GM18519 (cell line): ENCODE data around the gene CENATAC.
"Not testable (repeated sequence)": the region's sequence is repeated elsewhere in the genome, so short reads cannot be mapped to it uniquely, and the experiment has no call there.

Source experiments
- ATAC-seq: cut with Tn5 transposase; IDR thresholded peaks from one replicate; pipeline ENCODE4 v1.9.1; 2021; ENCODE audit warnings: mild to moderate bottlenecking, moderate library complexity; ENCODE audit not compliant: unreplicated experiment, low FRiP score

The CENATAC gene

GRCh38 chr11:118997627-118998387 is at the start of gene CENATAC:
Gene CENATAC (plus strand): TSS chr11:118998138. CDS start chr11:118998198, 60 bp downstream.
- ATAC-seq: peak; percentile 90

DNA sequence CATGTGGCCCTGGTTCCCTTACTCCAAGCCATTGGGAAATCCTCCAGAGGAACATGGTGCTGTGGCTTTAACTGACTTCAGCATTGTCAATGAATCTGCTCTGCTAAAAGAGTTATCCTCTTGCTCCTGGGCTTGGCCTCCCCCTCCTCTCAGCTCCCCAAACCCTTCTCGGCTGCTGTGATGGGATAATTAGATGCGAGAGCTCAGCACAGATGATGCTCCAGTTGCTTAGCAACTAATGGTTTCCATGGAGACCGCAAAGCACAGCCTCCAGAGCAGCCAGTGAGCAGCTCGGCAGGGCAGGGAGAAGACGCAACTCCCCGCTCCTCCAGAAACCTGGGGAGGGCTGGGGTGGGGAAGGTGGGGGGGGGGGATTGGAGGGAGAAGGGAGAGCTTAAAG is 44.7 kb upstream of the CENATAC start:
- no peak for ATAC-seq

GRCh38 chr11:118953976-118954375 is 44.0 kb upstream of the CENATAC start:
- ATAC-seq: not testable (repeated sequence)

DNA sequence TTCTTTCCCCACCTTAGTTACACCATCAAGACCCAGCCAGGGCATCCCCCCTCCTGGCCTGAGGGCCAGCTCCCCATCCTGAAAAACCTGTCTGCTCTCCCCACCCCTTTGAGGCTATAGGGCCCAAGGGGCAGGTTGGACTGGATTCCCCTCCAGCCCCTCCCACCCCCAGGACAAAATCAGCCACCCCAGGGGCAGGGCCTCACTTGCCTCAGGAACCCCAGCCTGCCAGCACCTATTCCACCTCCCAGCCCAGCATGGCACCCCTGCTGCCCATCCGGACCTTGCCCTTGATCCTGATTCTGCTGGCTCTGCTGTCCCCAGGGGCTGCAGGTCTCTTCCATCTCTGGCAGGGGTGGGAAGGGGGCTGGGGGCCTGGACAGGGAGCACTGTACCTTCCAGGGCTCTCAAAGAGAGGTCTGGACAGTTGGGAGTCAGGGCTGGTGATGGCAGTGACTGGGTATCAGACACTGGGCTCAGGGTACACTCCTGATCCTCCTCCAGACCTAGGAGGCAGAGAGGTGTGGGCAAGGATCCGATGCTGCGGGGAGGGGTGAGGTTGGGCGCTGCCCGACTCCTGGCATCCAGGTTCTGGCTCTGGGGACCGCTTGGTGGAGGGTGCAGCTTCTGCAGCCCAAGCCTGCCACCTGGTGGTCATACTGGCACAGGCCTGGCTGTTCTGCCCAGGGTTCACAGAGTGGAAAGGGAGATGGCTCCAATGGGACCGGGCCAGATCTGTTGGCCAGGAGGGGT is 41.7 kb upstream of the CENATAC start, which contains the start of gene UPK2:
TSS of gene UPK2 (plus strand) at position 205 of the 753 bp plus-strand sequence. CDS start at position 258, 53 bp downstream.
- peak; percentile 54 for ATAC-seq

- no peak for ATAC-seq
Observed at GRCh38 chr11:118956847-118957469, 41.0 kb upstream of the CENATAC start.

- no peak for ATAC-seq
Observed at GRCh38 chr11:118957549-118957948, 40.4 kb upstream of the CENATAC start.

GRCh38 chr11:118957968-118958367 is 40.0 kb upstream of the CENATAC start:
- ATAC-seq: no peak

DNA sequence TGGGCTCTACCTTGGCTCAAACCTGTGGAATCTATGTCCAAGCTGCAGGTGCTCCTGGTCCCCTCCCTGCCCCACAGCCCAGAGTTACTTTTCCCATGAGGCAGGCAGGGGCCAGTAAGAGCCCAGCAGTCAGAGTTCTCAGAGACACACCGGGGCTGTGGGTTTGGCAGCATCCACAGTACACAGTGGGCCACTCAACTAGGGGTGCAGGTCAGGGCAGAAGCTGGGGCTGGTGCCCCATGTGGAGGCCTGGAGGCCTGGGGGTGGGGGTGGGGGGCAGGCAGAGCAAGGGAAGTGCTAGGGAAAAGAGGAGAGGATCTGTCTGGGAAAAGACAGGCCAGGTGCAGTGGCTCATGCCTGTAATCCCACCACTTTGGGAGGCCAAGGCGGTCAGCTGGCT is 39.4 kb upstream of the CENATAC start:
- ATAC-seq: no peak

- no peak for ATAC-seq
Observed at GRCh38 chr11:118961189-118961588, 36.7 kb upstream of the CENATAC start.

DNA sequence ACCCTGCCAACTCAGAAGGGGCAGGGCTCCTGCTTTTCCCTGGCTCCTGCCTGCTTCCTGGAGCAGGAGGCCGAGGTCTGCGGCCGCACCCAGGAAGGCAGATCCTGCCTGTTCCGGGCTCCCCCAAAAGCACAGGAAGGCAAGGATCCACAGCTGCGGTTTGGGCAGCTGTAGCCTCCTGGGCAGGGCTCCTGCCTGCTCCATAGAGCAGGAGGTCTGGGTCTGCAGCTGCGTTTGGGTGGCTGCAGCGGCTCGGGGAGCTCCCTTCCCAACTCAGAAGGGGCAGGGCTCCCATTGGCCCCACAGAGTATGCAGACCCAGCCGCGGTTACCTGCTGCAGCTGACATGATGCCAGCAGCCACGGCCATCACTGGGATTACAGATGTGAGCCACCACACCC is 36.3 kb upstream of the CENATAC start:
- ATAC-seq: no peak

DNA sequence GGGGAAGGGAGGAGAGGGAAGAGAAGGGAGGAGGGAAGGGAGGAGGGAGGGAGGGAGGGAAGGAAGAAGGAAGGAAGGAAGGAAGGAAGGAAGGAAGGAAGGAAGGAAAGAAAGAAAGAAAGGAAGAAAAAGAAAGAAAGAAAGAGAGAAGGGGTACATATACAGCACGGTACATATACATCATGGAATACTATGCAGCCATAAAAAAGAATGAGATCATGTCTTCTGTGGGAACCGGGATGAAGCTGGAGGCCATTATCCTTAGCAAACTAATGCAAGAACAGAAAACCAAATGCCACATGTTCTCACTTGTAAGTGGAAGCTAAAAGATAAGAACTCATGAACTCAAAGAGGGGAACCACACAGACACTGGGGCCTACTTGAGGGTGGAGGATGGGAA is 28.4 kb upstream of the CENATAC start:
- not testable (repeated sequence) for ATAC-seq

GRCh38 chr11:118971646-118972045 is 26.3 kb upstream of the CENATAC start, which contains the start of gene FOXR1:
Gene FOXR1 (plus strand): TSS chr11:118971761. CDS start chr11:118971932, 171 bp downstream.
- ATAC-seq: no peak

GRCh38 chr11:118973985-118974384 is 24.0 kb upstream of the CENATAC start:
- ATAC-seq: no peak

- ATAC-seq: no peak
Observed at GRCh38 chr11:118975771-118976709, 21.9 kb upstream of the CENATAC start.

GRCh38 chr11:118979434-118979833 is 18.5 kb upstream of the CENATAC start:
- ATAC-seq: no peak

GRCh38 chr11:118980191-118980881 is 17.6 kb upstream of the CENATAC start:
- no peak for ATAC-seq

DNA sequence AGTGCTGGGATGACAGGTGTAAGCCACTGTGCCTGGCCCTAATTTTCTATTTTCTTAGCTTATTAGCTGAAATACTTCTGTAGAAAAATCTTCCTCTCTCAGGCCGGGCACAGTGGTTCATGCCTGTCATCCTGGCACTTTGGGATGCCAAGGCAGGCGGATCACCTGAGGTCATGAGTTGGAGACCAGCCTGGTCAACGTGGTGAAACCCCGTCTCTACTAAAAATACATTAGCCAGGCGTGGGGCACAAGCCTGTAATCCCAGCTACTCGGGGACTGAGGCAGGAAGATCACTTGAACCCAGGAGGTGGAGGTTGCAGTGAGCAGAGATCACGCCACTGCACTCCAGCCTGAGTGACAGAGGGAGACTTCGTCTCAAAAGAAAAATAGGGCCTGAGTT is 13.6 kb upstream of the CENATAC start:
- ATAC-seq: not testable (repeated sequence)

DNA sequence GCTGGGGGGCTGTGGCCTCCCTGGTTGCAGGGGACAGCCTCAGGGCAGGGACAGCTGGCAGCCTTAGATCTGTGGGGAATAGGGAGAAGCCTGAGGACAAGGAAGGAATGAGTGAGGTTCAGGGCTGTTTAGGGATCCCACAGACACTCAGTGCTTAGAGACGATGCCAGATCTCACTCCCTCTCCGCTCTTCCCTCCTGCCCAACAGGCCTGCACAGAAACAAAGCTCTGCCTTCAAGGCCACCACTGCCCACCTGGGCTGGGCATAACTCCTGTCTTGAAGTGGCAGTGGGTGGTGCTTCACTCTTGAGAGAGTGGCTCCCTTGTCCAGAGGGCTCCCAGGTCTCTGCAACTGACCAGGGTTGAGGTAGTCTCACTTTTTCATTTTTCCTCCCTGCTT is 13.1 kb upstream of the CENATAC start:
- ATAC-seq: no peak

- ATAC-seq: no peak
Observed at GRCh38 chr11:118988280-118988679, 9.7 kb upstream of the CENATAC start.
